Loucy (cell line): ENCODE measurements around the gene SPOCK1.

ENCODE experiments used
- H2AFZ ChIP-seq: fragments of 200-600 bp; sonication (generic); 2 replicates; pipeline ENCODE4 v1.6.0; 2016; ENCODE audit warnings: antibody characterized with exemption, mild to moderate bottlenecking, low read length, moderate library complexity
- H3F3A ChIP-seq: fragments of 200-600 bp; 2 replicates; pipeline ENCODE4 v1.6.0; 2016; ENCODE audit warnings: antibody characterized with exemption, low read depth, mild to moderate bottlenecking
- H3K27me3 ChIP-seq: fragments of 200-600 bp; sonication (generic); 2 replicates; pipeline ENCODE4 v1.6.1; 2014; ENCODE audit warnings: low read length, mild to moderate bottlenecking; ENCODE audit not compliant: insufficient read depth, poor library complexity, severe bottlenecking
- H3K36me3 ChIP-seq: fragments of 200-600 bp; sonication (generic); 2 replicates; pipeline ENCODE4 v1.6.1; 2016; ENCODE audit warnings: low read length; ENCODE audit not compliant: insufficient read depth
- H3K4me1 ChIP-seq: fragments of 200-600 bp; sonication (generic); 2 replicates; pipeline ENCODE4 v1.5.1; 2014; ENCODE audit warnings: low read length, mild to moderate bottlenecking; ENCODE audit not compliant: insufficient read depth, poor library complexity, severe bottlenecking
- H3K4me2 ChIP-seq: fragments of 200-600 bp; sonication (generic); 2 replicates; pipeline ENCODE4 v1.6.0; 2014; ENCODE audit warnings: antibody characterized with exemption, low read length, low read depth, mild to moderate bottlenecking; ENCODE audit not compliant: poor library complexity, severe bottlenecking
- H3K4me3 ChIP-seq: fragments of 200-600 bp; sonication (generic); 2 replicates; pipeline ENCODE4 v1.5.1; 2014; ENCODE audit warnings: low read length, mild to moderate bottlenecking, mixed read lengths; ENCODE audit not compliant: poor library complexity, severe bottlenecking
- H3K79me2 ChIP-seq: fragments of 200-600 bp; sonication (generic); 2 replicates; pipeline ENCODE4 v1.6.1; 2014; ENCODE audit warnings: low read length; ENCODE audit not compliant: insufficient read depth
- H3K9ac ChIP-seq: fragments of 200-600 bp; sonication (generic); 2 replicates; pipeline ENCODE4 v1.6.0; 2014; ENCODE audit warnings: mild to moderate bottlenecking, low read depth, low read length, moderate library complexity; ENCODE audit not compliant: poor library complexity, severe bottlenecking
- H3K9me2 ChIP-seq: fragments of 200-600 bp; sonication (generic); replicated peaks from 2 replicates; pipeline ENCODE4 v1.6.1; 2016; ENCODE audit warnings: low read depth, low read length, mixed read lengths
- H3K9me3 ChIP-seq: fragments of 200-600 bp; sonication (generic); 2 replicates; pipeline ENCODE4 v1.6.1; 2014; ENCODE audit warnings: mild to moderate bottlenecking, antibody characterized with exemption, low read length, low read depth; ENCODE audit not compliant: insufficient read depth
- H4K20me1 ChIP-seq: fragments of 200-600 bp; sonication (generic); 2 replicates; pipeline ENCODE4 v1.6.0; 2014; ENCODE audit warnings: antibody characterized with exemption, low read length, mild to moderate bottlenecking; ENCODE audit not compliant: insufficient read depth, poor library complexity, severe bottlenecking
- CTCF ChIP-seq: fragments of 200-600 bp; sonication (generic); conservative IDR thresholded peaks from 2 replicates; pipeline ENCODE4 v1.5.1; 2014; ENCODE audit warnings: mild to moderate bottlenecking, antibody characterized with exemption, low read length
- EZH2phosphoT487 ChIP-seq: fragments of 200-600 bp; IDR thresholded peaks from 2 replicates; pipeline ENCODE4 v1.6.1; 2018; ENCODE audit warnings: antibody characterized with exemption, mild to moderate bottlenecking, moderate library complexity, borderline replicate concordance

SPOCK1 gene

GRCh38 chr5:137398751-137399150 lies 100.4 kb downstream of the SPOCK1 start:
- H3K36me3 ChIP-seq: no peaks in the 10 kb centered on the region
- no peak overlapping the region for H3K4me3 ChIP-seq
- H3K79me2 ChIP-seq: no peaks in the 10 kb centered on the region
- H3K9ac ChIP-seq: no peak overlapping the region
- H4K20me1 ChIP-seq: no peaks in the 10 kb centered on the region
- no peak overlapping the region for H3K4me2 ChIP-seq
- no peaks in the 10 kb centered on the region for H3K4me1 ChIP-seq
- no peak overlapping the region for H2AFZ ChIP-seq
- H3K9me2 ChIP-seq: no peaks in the 10 kb centered on the region
- no peak for TF ChIP-seq EZH2phosphoT487
- TF ChIP-seq CTCF: no peak
- no peaks in the 10 kb centered on the region for H3F3A ChIP-seq
- no peaks in the 10 kb centered on the region for H3K9me3 ChIP-seq
- H3K27me3 ChIP-seq: no peaks in the 10 kb centered on the region

- no peak overlapping the region for H2AFZ ChIP-seq
- no peaks in the 10 kb centered on the region for H3K79me2 ChIP-seq
- no peaks in the 10 kb centered on the region for H3K27me3 ChIP-seq
- no peak overlapping the region for H3K9ac ChIP-seq
- H3K4me3 ChIP-seq: no peak overlapping the region
- no peaks in the 10 kb centered on the region for H3K9me2 ChIP-seq
- no peaks in the 10 kb centered on the region for H4K20me1 ChIP-seq
- no peaks in the 10 kb centered on the region for H3K36me3 ChIP-seq
- H3K4me1 ChIP-seq: no peaks in the 10 kb centered on the region
- H3K9me3 ChIP-seq: no peaks in the 10 kb centered on the region
- H3F3A ChIP-seq: no peaks in the 10 kb centered on the region
- TF ChIP-seq EZH2phosphoT487 (no peak), CTCF (no peak)
- H3K4me2 ChIP-seq: no peak overlapping the region
Measured at GRCh38 chr5:137398154-137398553, 101.0 kb downstream of the SPOCK1 start.

GRCh38 chr5:137395011-137395755 lies 103.9 kb downstream of the SPOCK1 start:
- H3K36me3 ChIP-seq: no peaks in the 10 kb centered on the region
- H3K4me2 ChIP-seq: no peak overlapping the region
- H3K9me3 ChIP-seq: no peaks in the 10 kb centered on the region
- no peak overlapping the region for H3K9ac ChIP-seq
- no peaks in the 10 kb centered on the region for H3K79me2 ChIP-seq
- H3K4me1 ChIP-seq: no peaks in the 10 kb centered on the region
- no peaks in the 10 kb centered on the region for H3F3A ChIP-seq
- no peaks in the 10 kb centered on the region for H4K20me1 ChIP-seq
- H2AFZ ChIP-seq: no peak overlapping the region
- no peak overlapping the region for H3K4me3 ChIP-seq
- H3K9me2 ChIP-seq: no peaks in the 10 kb centered on the region
- no peak for TF ChIP-seq CTCF
- no peak for TF ChIP-seq EZH2phosphoT487
- H3K27me3 ChIP-seq: no peaks in the 10 kb centered on the region
